GM12878 (cell line): Measurements from ENCODE around the gene LDLRAP1. TPM values are rescaled to one million over a fixed set of nuclear protein-coding genes. Genes with fewer than 3 reads are reported as not detected.

Experiments
- ATAC-seq: fragments of 200-7000 bp; cut with Tn5 transposase; 3 replicates; pipeline ENCODE4 v1.9.1; 2020; ENCODE audit warnings: mild to moderate bottlenecking, moderate library complexity
- BruUV-seq: library from RNA; stranded (reverse); fragments of 400-500 nt; replicated peaks from 2 replicates; lab custom pipeline; 2021; lab: Mats Ljungman, UMichigan
- CTCF ChIA-PET: fragments of 300-600 bp; sonication (Branson Sonifier 250); formaldehyde crosslinking; extraction: SDS; loops from one replicate; lab custom pipeline; 2021; ENCODE audit warnings: inconsistent platforms; lab: Yijun Ruan, JAX
- POLR2A ChIA-PET: fragments of 350-600 bp; formaldehyde crosslinking; extraction: SDS; loops from one replicate; lab custom pipeline; 2021; ENCODE audit warnings: inconsistent platforms; lab: Charles Lee
- RAD21 ChIA-PET: fragments of 300-600 bp; sonication (Branson Sonifier 250); formaldehyde crosslinking; loops from one replicate; lab custom pipeline; 2023; ENCODE audit warnings: antibody characterized with exemption; ENCODE audit not compliant: unreplicated experiment; lab: Charles Lee
- SMC1A ChIA-PET: fragments of 300-600 bp; sonication (Branson Sonifier 250); formaldehyde crosslinking; loops from one replicate; lab custom pipeline; 2023; ENCODE audit not compliant: unreplicated experiment, uncharacterized antibody; lab: Charles Lee
- DNase-seq: peaks from one replicate; pipeline ENCODE4 v3.0.0-alpha.2; 2011; ENCODE audit warnings: low read depth, low spot score
- FAIRE-seq: peaks from 3 replicates; lab custom pipeline; 2011; peaks lifted over from hg19 to GRCh38; lab: Jason Lieb, UNC
- H2AFZ ChIP-seq: 2 replicates; pipeline ENCODE4 v1.6.0; 2011; ENCODE audit warnings: low read depth, low read length, control low read depth; ENCODE audit not compliant: control insufficient read depth
- H3K27ac ChIP-seq: 2 replicates; pipeline ENCODE4 v1.5.1; 2011; ENCODE audit warnings: control low read depth; ENCODE audit not compliant: control insufficient read depth, insufficient read depth
- H3K27me3 ChIP-seq, 2 experiments: replicated peaks in 1 of 2; 2 replicates each; pipeline versions ENCODE4 v1.6.0 to v1.6.1; 2011; ENCODE audit warnings: low read length in 1 of 2; ENCODE audit not compliant: control insufficient read depth in 2 of 2, insufficient read depth in 2 of 2
- H3K36me3 ChIP-seq, 2 experiments: 2 replicates each; pipeline ENCODE4 v1.5.1; 2011; ENCODE audit warnings: low read length in 1 of 2; ENCODE audit not compliant: control insufficient read depth in 2 of 2, insufficient read depth in 2 of 2
- H3K4me1 ChIP-seq: 2 replicates; pipeline ENCODE4 v1.6.1; 2011; ENCODE audit warnings: mild to moderate bottlenecking, low read length, moderate library complexity, mixed read lengths; ENCODE audit not compliant: control insufficient read depth, insufficient read depth
- H3K4me2 ChIP-seq: 2 replicates; pipeline ENCODE4 v1.6.0; 2011; ENCODE audit warnings: control low read depth; ENCODE audit not compliant: control insufficient read depth, insufficient read depth
- H3K4me3 ChIP-seq: fragments of 200-600 bp; sonication (generic); 2 replicates; pipeline ENCODE4 v1.5.1; 2016
- H3K79me2 ChIP-seq: 2 replicates; pipeline ENCODE4 v1.6.0; 2011; ENCODE audit warnings: low read length; ENCODE audit not compliant: control insufficient read depth, insufficient read depth
- H3K9ac ChIP-seq: 2 replicates; pipeline ENCODE4 v1.8.0; 2011; ENCODE audit warnings: low read length, control low read depth, mixed read lengths; ENCODE audit not compliant: control insufficient read depth, insufficient read depth
- H3K9me3 ChIP-seq: replicated peaks from 3 replicates; pipeline ENCODE4 v1.5.1; 2011; ENCODE audit warnings: mild to moderate bottlenecking, low read length; ENCODE audit not compliant: control insufficient read depth, insufficient read depth
- H4K20me1 ChIP-seq: 2 replicates; pipeline ENCODE4 v1.6.0; 2011; ENCODE audit not compliant: control insufficient read depth, insufficient read depth
- ASH2L ChIP-seq: fragments of 300-600, 200-600 bp; sonication (generic); IDR thresholded peaks from 2 replicates; pipeline ENCODE4 v1.6.1; 2017; ENCODE audit warnings: low read depth, mild to moderate bottlenecking, borderline replicate concordance
- E2F8 ChIP-seq: fragments of 450-650 bp; IDR thresholded peaks from 2 replicates; pipeline ENCODE4 v1.6.1; 2018; ENCODE audit warnings: mild to moderate bottlenecking, low read depth, moderate library complexity; ENCODE audit not compliant: partially characterized antibody
- NFIC ChIP-seq: IDR thresholded peaks from 2 replicates; pipeline ENCODE4 v1.6.1; 2012; ENCODE audit warnings: low read depth, mild to moderate bottlenecking, inconsistent platforms, low read length, moderate library complexity
- RUNX3 ChIP-seq: IDR thresholded peaks from 2 replicates; pipeline ENCODE4 v1.6.1; 2012; ENCODE audit warnings: low read length, inconsistent platforms
- SP1 ChIP-seq: IDR thresholded peaks from one replicate; pipeline ENCODE4 v1.6.1; 2011; ENCODE audit warnings: low read depth, low read length
- SREBF1 ChIP-seq: IDR thresholded peaks from 2 replicates; pipeline ENCODE4 v1.6.1; 2012; ENCODE audit warnings: mild to moderate bottlenecking, low read length
- SUZ12 ChIP-seq: fragments of 200-600 bp; sonication (generic); IDR thresholded peaks from one replicate; pipeline ENCODE4 v1.6.1; 2018; ENCODE audit warnings: antibody characterized with exemption, mild to moderate bottlenecking; ENCODE audit not compliant: unreplicated experiment
- WGBS: methylation state at CpG from one replicate; pipeline ENCODE4 v1.1.6; 2016; ENCODE audit warnings: low lambda C conversion rate; ENCODE audit not compliant: insufficient replicate concordance, insufficient coverage; ENCODE audit errors: missing lambda C conversion rate; 5-methylcytosine and 5-hydroxymethylcytosine counted together
- in situ Hi-C: fragments of 300-500 bp; cut with MboI; formaldehyde crosslinking; loops from 9 replicates; pipeline ENCODE4 v1.14.3; 2018; ENCODE audit warnings: mixed read lengths
- intact Hi-C: fragments of 100-400 bp; cut with micrococcal nuclease; formaldehyde crosslinking; loops from one replicate; pipeline ENCODE4 v1.14.2; 2022; ENCODE audit not compliant: unreplicated experiment
- polyA plus RNA-seq, 11 experiments: library from polyadenylated mRNA; depleted of rRNA in 4 of 11; unstranded in 6 of 11; stranded (reverse) in 5 of 11; fragments of >200 nt; fragmentation: Nextera tagmentation in 4 of 11; fragmentation: Illumina TruSeq in 1 of 11; extraction: Ambion mirVana in 4 of 11; extraction: Trizol in 1 of 11; gene quantifications; 1 replicate in 1 of 11; 2 replicates in 10 of 11; pipeline versions ENCODE4 v1.2.1 to v1.2.3, GENCODE V29; 2011 to 2016; ENCODE audit warnings: inconsistent platforms in 2 of 11, missing spikeins in 2 of 11, low read depth in 1 of 11
- total RNA-seq, 4 experiments: library from RNA; depleted of rRNA in 3 of 4; stranded (reverse); fragments of >200 nt in 3 of 4; fragmentation: Illumina TruSeq in 1 of 4; extraction: Trizol in 1 of 4; gene quantifications; 2 replicates each; pipeline versions ENCODE4 v1.2.1 to v1.2.3, GENCODE V29; 2013 to 2021
- TF ChIP-seq, protein P1 (sequence below): IDR thresholded peaks from 2 replicates; pipeline ENCODE4 v1.6.1; 2012; ENCODE audit warnings: low read depth, low read length, improper control_type of control experiment
- TF ChIP-seq, protein P2 (sequence below): fragments of 450-650 bp; IDR thresholded peaks from 2 replicates; pipeline ENCODE4 v1.6.1; 2017; ENCODE audit warnings: mild to moderate bottlenecking, moderate library complexity

LDLRAP1 gene
- total and polyA plus RNA-seq, 10 of the 15 experiments (the other 5 are each of a cell fraction or from before 2014, with no cell fraction given): 0.43 to 37.6 (median 22.0) TPM

DNA sequence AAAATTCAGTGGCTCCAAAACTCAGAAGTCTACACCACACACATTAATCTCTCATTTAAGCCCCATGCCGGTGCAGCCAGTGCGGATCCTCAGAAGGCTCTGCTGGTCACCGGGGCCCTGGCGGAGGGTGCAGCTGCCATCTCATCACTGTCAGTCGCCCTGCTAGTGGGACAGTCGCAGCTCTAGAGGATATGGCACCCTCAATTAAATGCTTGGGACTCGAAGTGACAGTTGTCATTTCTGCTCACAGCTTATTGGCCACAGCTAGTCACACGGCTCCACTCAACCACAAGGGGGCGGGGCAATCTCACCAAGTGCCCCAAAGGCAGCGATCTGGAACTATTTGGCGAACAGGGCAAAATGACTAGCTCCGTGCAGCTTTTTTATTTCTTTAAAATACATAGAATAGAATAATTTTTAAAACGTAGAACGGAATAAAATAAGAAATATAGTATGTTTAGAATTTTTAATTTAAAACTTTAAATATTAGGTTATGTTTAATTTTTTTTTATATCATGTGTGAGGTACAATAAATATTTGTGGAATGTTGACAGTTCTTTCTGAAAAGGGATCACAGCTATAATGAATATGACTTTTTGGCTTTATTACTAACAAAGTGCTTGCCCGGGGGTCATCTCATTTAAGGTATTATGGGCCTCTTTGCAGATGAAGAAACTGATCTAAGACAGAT lies 65.2 kb downstream of the LDLRAP1 start (continued):
- TF ChIP-seq E2F8 (no peak), SUZ12 (no peak), SP1 (peak; percentile 29), NFIC (no peak), ASH2L (no peak), RUNX3 (peak; percentile 34; the same call in 1 of the 2 replicates)
- TF ChIP-seq, protein P1, sequence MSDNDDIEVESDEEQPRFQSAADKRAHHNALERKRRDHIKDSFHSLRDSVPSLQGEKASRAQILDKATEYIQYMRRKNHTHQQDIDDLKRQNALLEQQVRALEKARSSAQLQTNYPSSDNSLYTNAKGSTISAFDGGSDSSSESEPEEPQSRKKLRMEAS: no peak

GRCh38 chr1:25609921-25610320 lies 66.5 kb downstream of the LDLRAP1 start:
- ChIA-PET CTCF (interaction anchor here (1.1 to 3.6 kb wide), 11 partner anchors 10 to 388 kb away, joined by 3 to 19 read pairs (median 7); partner anchors contain the start of genes PAFAH2 and SELENON), SMC1A (interaction anchor here (0.7 to 2.9 kb wide), 10 partner anchors 16 to 208 kb away, joined by 3 to 15 read pairs (median 6); no protein-coding TSS in a partner anchor), POLR2A (interaction anchor here (1.0 kb wide), 1 partner anchor 60 kb away, joined by 3 read pairs; no protein-coding TSS in a partner anchor), RAD21 (interaction anchor here (1.2 to 2.2 kb wide), 3 partner anchors 61 to 200 kb away, joined by 3 to 11 read pairs (median 8); no protein-coding TSS in a partner anchor)
- FAIRE-seq (no peak), ATAC-seq (no peak), DNase-seq (no peak)
- no peak overlapping the region for H3K4me3 ChIP-seq
- H4K20me1 ChIP-seq: no peaks in the 10 kb centered on the region
- H3K79me2 ChIP-seq: no peaks in the 10 kb centered on the region
- WGBS: 81% methylated on average over 6 of the region's 6 CpGs
- H2AFZ ChIP-seq: no peak overlapping the region
- H3K4me1 ChIP-seq: peaks cover 10% of the 10 kb centered on the region
- H3K9ac ChIP-seq: no peak overlapping the region
- BruUV-seq: no TSS peak
- peaks cover 0 to 5% of the 10 kb centered on the region in 2 experiments; a peak in 2 of 4 replicates for H3K27me3 ChIP-seq
- no peak overlapping the region for H3K27ac ChIP-seq
- intact Hi-C loops: loop anchor here (2.0 kb wide), 2 partner anchors 83 to 187 kb away; no protein-coding TSS in a partner anchor
- in situ Hi-C loops: loop anchor here (5.0 kb wide), 1 partner anchor 187 kb away; no protein-coding TSS in a partner anchor
- H3K9me3 ChIP-seq: no peaks in the 10 kb centered on the region
- no peak overlapping the region for H3K4me2 ChIP-seq
- no peaks in the 10 kb centered on the region for H3K36me3 ChIP-seq
- TF ChIP-seq, protein P2, sequence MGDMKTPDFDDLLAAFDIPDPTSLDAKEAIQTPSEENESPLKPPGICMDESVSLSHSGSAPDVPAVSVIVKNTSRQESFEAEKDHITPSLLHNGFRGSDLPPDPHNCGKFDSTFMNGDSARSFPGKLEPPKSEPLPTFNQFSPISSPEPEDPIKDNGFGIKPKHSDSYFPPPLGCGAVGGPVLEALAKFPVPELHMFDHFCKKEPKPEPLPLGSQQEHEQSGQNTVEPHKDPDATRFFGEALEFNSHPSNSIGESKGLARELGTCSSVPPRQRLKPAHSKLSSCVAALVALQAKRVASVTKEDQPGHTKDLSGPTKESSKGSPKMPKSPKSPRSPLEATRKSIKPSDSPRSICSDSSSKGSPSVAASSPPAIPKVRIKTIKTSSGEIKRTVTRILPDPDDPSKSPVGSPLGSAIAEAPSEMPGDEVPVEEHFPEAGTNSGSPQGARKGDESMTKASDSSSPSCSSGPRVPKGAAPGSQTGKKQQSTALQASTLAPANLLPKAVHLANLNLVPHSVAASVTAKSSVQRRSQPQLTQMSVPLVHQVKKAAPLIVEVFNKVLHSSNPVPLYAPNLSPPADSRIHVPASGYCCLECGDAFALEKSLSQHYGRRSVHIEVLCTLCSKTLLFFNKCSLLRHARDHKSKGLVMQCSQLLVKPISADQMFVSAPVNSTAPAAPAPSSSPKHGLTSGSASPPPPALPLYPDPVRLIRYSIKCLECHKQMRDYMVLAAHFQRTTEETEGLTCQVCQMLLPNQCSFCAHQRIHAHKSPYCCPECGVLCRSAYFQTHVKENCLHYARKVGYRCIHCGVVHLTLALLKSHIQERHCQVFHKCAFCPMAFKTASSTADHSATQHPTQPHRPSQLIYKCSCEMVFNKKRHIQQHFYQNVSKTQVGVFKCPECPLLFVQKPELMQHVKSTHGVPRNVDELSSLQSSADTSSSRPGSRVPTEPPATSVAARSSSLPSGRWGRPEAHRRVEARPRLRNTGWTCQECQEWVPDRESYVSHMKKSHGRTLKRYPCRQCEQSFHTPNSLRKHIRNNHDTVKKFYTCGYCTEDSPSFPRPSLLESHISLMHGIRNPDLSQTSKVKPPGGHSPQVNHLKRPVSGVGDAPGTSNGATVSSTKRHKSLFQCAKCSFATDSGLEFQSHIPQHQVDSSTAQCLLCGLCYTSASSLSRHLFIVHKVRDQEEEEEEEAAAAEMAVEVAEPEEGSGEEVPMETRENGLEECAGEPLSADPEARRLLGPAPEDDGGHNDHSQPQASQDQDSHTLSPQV: no peak
- TF ChIP-seq SREBF1: no peak
